Muscle layer of colon (tissue), 2 donors: ENCODE data around the gene RAB42.
"Not testable (repeated sequence)": the region's sequence is repeated elsewhere in the genome, so short reads cannot be mapped to it uniquely, and the experiment has no call there.

Source experiments
- H3K27ac ChIP-seq: one replicate; pipeline ENCODE4 v1.7.0; 2013; ENCODE audit warnings: low read depth, mild to moderate bottlenecking, low read length, moderate library complexity
- H3K27me3 ChIP-seq, 2 donors: one replicate each; pipeline ENCODE4 v1.7.0; 2013; ENCODE audit warnings: low read length in 2 of 2, mild to moderate bottlenecking in 2 of 2; ENCODE audit not compliant: insufficient read depth in 2 of 2, control insufficient read depth in 1 of 2
- H3K36me3 ChIP-seq: one replicate; pipeline ENCODE4 v1.7.0; 2013; ENCODE audit warnings: mild to moderate bottlenecking, low read length; ENCODE audit not compliant: insufficient read depth
- H3K4me1 ChIP-seq: one replicate; pipeline ENCODE4 v1.7.0; 2013; ENCODE audit warnings: mild to moderate bottlenecking, low read length; ENCODE audit not compliant: insufficient read depth
- H3K4me3 ChIP-seq, 2 donors: one replicate each; pipeline ENCODE4 v1.7.0; 2013; ENCODE audit warnings: low read length in 2 of 2, low read depth in 1 of 2, mild to moderate bottlenecking in 1 of 2, moderate library complexity in 1 of 2
- H3K9ac ChIP-seq: one replicate; pipeline ENCODE4 v1.7.0; 2013; ENCODE audit warnings: low read length
- H3K9me3 ChIP-seq: one replicate; pipeline ENCODE4 v1.7.0; 2013; ENCODE audit warnings: mild to moderate bottlenecking, low read length
- donor health status: abdominal sarcoma.
- donor health status: Adenocarcinoma of cecum.

RAB42 gene

GRCh38 chr1:28592321-28593071 is 431 bp downstream of the RAB42 start:
- no peak overlapping the region for H3K27ac ChIP-seq

GRCh38 chr1:28593988-28594356 is 1.9 kb downstream of the RAB42 start:
- peaks cover 11% of the 10 kb centered on the region for H3K4me1 ChIP-seq
- not testable (repeated sequence) for H3K27ac ChIP-seq, H3K36me3 ChIP-seq, H3K27me3 ChIP-seq, H3K9ac ChIP-seq, H3K9me3 ChIP-seq, H3K4me3 ChIP-seq

More at GRCh38 chr1:28592321-28593071, 431 bp downstream of the RAB42 start:
- Histone ChIP-seq H3K4me1 (peaks cover 11% of the 10 kb centered on the region), H3K9ac (no peak overlapping the region), H3K36me3 (no peaks in the 10 kb centered on the region), H3K9me3 (no peaks in the 10 kb centered on the region), H3K4me3 (peak overlapping the region; percentile 22 to 50), H3K27me3 (no peaks in the 10 kb centered on the region)

GRCh38 chr1:28594686-28595411 is 2.8 kb downstream of the RAB42 start:
- not testable (repeated sequence) for H3K9ac ChIP-seq, H3K36me3 ChIP-seq, H3K4me3 ChIP-seq, H3K27ac ChIP-seq, H3K9me3 ChIP-seq, H3K27me3 ChIP-seq
- peaks cover 11% of the 10 kb centered on the region for H3K4me1 ChIP-seq

GRCh38 chr1:28595412-28596191 is 3.5 kb downstream of the RAB42 start:
- Histone ChIP-seq H3K36me3 (no peaks in the 10 kb centered on the region), H3K4me3 (no peak overlapping the region), H3K9me3 (no peaks in the 10 kb centered on the region), H3K27me3 (no peaks in the 10 kb centered on the region), H3K4me1 (peaks cover 11% of the 10 kb centered on the region), H3K9ac (no peak overlapping the region), H3K27ac (no peak overlapping the region)

- not testable (repeated sequence) for H3K9ac ChIP-seq, H3K9me3 ChIP-seq, H3K27ac ChIP-seq, H3K4me3 ChIP-seq, H3K27me3 ChIP-seq, H3K36me3 ChIP-seq
- H3K4me1 ChIP-seq = peaks cover 11% of the 10 kb centered on the region
Measured at GRCh38 chr1:28596276-28596675, 4.2 kb downstream of the RAB42 start.

GRCh38 chr1:28601696-28602095 is 9.6 kb downstream of the RAB42 start:
- no peak overlapping the region for H3K9ac ChIP-seq
- no peaks in the 10 kb centered on the region for H3K4me1 ChIP-seq
- H3K9me3 ChIP-seq = no peaks in the 10 kb centered on the region
- H3K27me3 ChIP-seq = no peaks in the 10 kb centered on the region
- H3K36me3 ChIP-seq = peaks cover 40% of the 10 kb centered on the region
- no peak overlapping the region for H3K27ac ChIP-seq
- no peak overlapping the region for H3K4me3 ChIP-seq

GRCh38 chr1:28602536-28603439 is 10.7 kb downstream of the RAB42 start:
- H3K27ac ChIP-seq = no peak overlapping the region
- no peak overlapping the region for H3K9ac ChIP-seq
- peaks cover 49% of the 10 kb centered on the region for H3K36me3 ChIP-seq

GRCh38 chr1:28604411-28604810 is 12.3 kb downstream of the RAB42 start:
- Histone ChIP-seq H3K9ac (no peak overlapping the region), H3K36me3 (peaks cover 49% of the 10 kb centered on the region), H3K4me3 (no peak overlapping the region), H3K4me1 (no peaks in the 10 kb centered on the region), H3K27me3 (no peaks in the 10 kb centered on the region), H3K27ac (no peak overlapping the region), H3K9me3 (no peaks in the 10 kb centered on the region)

More at GRCh38 chr1:28602536-28603439, 10.7 kb downstream of the RAB42 start:
- H3K9me3 ChIP-seq = no peaks in the 10 kb centered on the region
- H3K4me3 ChIP-seq = no peak overlapping the region
- H3K27me3 ChIP-seq = no peaks in the 10 kb centered on the region
- no peaks in the 10 kb centered on the region for H3K4me1 ChIP-seq

- H3K9me3 ChIP-seq = no peaks in the 10 kb centered on the region
- no peak overlapping the region for H3K4me3 ChIP-seq
- no peak overlapping the region for H3K9ac ChIP-seq
- no peaks in the 10 kb centered on the region for H3K4me1 ChIP-seq
- no peaks in the 10 kb centered on the region for H3K27me3 ChIP-seq
- H3K36me3 ChIP-seq = peaks cover 49% of the 10 kb centered on the region
- H3K27ac ChIP-seq = no peak overlapping the region
Measured at GRCh38 chr1:28604962-28605361, 12.9 kb downstream of the RAB42 start.

GRCh38 chr1:28606771-28607170 is 14.7 kb downstream of the RAB42 start:
- Histone ChIP-seq H3K9me3 (no peaks in the 10 kb centered on the region), H3K36me3 (peaks cover 61% of the 10 kb centered on the region), H3K9ac (no peak overlapping the region), H3K4me1 (no peaks in the 10 kb centered on the region), H3K27ac (no peak overlapping the region), H3K27me3 (no peaks in the 10 kb centered on the region), H3K4me3 (no peak overlapping the region)

GRCh38 chr1:28613175-28613574 is 21.1 kb downstream of the RAB42 start:
- peaks cover 43% of the 10 kb centered on the region for H3K36me3 ChIP-seq

More at GRCh38 chr1:28613175-28613574, 21.1 kb downstream of the RAB42 start:
- Histone ChIP-seq H3K9ac (no peak overlapping the region), H3K9me3 (no peaks in the 10 kb centered on the region), H3K27ac (no peak overlapping the region), H3K4me3 (no peak overlapping the region), H3K4me1 (no peaks in the 10 kb centered on the region), H3K27me3 (no peaks in the 10 kb centered on the region)
